ENCODE data around the gene ZNF664. TPM values are rescaled to one million over a fixed set of nuclear protein-coding genes. Genes with fewer than 3 reads are reported as not detected.

ZNF664 gene
- total RNA-seq, 1 experiment from 2014 or later, result 124 TPM

DNA sequence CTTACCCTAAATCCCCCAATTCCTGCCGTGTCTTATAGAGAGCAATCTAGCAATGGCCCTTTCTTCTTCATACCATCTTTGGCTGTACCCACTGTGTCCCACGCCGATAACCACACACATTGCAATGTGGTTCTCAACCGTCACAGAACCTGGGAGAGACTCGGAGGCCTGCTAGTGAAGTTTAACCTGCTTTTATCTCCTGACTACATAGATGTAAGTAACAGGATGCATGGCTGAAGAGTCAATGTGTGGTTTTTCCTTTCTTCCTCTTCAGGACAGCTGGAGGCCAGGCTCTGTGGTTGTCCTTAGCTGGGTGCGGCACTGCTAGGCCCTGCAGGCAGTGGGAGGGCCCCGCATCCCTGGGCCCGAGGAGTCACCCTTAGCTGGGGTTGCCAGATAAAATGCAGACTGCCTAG is 51.3 kb downstream of the ZNF664 start:
- H3K4me2 ChIP-seq (ENCODE audit: low read length), result no peak overlapping the region
- DNase-seq (ENCODE audit: low read depth, low spot score), result no peak

More for the DNA sequence above, 51.3 kb downstream of the ZNF664 start:
- no peaks in the 10 kb centered on the region for H3K79me2 ChIP-seq (ENCODE audit: insufficient read depth, low read length)
- ATAC-seq, result no peak
- no peaks in the 10 kb centered on the region for H4K20me1 ChIP-seq (ENCODE audit: insufficient read depth)
- no peak overlapping the region for H3K9ac ChIP-seq (ENCODE audit: low read length)
- TF ChIP-seq REST (IDR thresholded peaks at IDR 0.05; ENCODE audit: low read depth) (no peak), EZH2phosphoT487 (IDR thresholded peaks at IDR 0.05; ENCODE audit: borderline replicate concordance) (no peak)
- H3K9me3 ChIP-seq (ENCODE audit: control insufficient read depth in 1 of 2, insufficient read depth in 1 of 2, low read depth in 1 of 2, low read length in 2 of 2), result no peaks in the 10 kb centered on the region
- ChIA-PET CTCF (interaction anchor here (1.0 kb wide), 1 partner anchor 8 kb away, joined by 3 read pairs; no protein-coding TSS in a partner anchor), RAD21 (ENCODE audit: low non-redundant PET in 1 of 2, low total read pairs in 2 of 2, uncharacterized antibody in 2 of 2, unreplicated experiment in 2 of 2) (no interaction called here), POLR2A (no interaction called here)
- no peak overlapping the region for H3K4me3 ChIP-seq (replicated peaks in 1 of 2; ENCODE audit: low read depth in 1 of 2, low read length in 2 of 2)
- no peaks in the 10 kb centered on the region for H3K9me2 ChIP-seq (ENCODE audit: insufficient read depth)
- H3K27ac ChIP-seq (ENCODE audit: low read depth, low read length), result no peak overlapping the region
- H3K36me3 ChIP-seq (ENCODE audit: control insufficient read depth in 1 of 2, insufficient read depth in 2 of 2, low read length in 2 of 2), result no peaks in the 10 kb centered on the region
- H3K27me3 ChIP-seq (ENCODE audit: insufficient read depth, low read length), result no peaks in the 10 kb centered on the region
- intact Hi-C loops (cut with micrococcal nuclease), result no loop called here
- no peak overlapping the region for H2AFZ ChIP-seq (ENCODE audit: low read depth, low read length, poor library complexity, severe bottlenecking)
- peaks cover 0 to 16% of the 10 kb centered on the region in 2 experiments; a peak in 2 of 4 replicates for H3K4me1 ChIP-seq (ENCODE audit: control insufficient read depth in 1 of 2, insufficient read depth in 2 of 2, low read length in 2 of 2)
- no TSS peak for BruUV-seq (replicated peaks)

Data from HCT116 (cell line).